ENCODE data around the gene DISC1. TPM values are rescaled to one million over a fixed set of nuclear protein-coding genes. Genes with fewer than 3 reads are reported as not detected.

DISC1 gene
- total RNA-seq, 1 experiment from 2014 or later: 1.8 TPM

DNA sequence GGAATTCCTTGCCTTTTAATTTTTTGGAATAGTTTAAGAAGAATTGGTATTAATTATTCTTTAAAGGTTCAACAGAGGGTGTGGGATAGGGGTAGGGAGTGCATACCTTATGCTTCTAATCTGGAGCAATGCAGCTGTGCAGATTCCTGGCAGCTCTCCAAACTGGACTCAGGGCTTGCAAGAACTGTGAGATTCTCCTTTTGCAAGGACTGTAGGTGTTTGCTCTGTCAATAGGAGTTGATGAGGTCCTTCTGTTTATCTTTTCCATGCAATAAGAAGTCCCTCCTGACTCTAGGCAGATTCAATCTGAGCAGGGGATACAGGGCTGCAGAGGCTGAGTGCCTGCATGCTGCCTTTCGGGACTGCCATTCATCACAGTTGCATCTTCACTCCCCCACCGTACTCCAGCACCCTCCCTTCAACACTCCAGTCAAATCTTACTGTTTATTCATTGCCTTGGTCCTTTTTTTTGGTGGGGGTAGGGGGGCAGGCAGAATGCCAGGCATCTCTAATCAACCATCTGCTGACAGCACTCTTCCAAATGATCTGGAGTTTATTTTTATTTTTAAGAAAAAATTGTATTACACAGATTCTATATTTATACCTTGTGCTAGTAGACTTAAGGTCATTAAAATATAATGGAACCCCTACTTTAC, 122.3 kb downstream of the DISC1 start:
- CTCF ChIA-PET: no interaction called here
- Histone ChIP-seq H3K4me1 (ENCODE audit: insufficient read depth, low read length, poor library complexity, severe bottlenecking) (no peaks in the 10 kb centered on the region), H3K36me3 (ENCODE audit: insufficient read depth, low read length, poor library complexity, severe bottlenecking) (no peaks in the 10 kb centered on the region), H3K27ac (ENCODE audit: low read depth, low read length, poor library complexity, severe bottlenecking) (no peak overlapping the region), H3K27me3 (replicated peaks; ENCODE audit: insufficient read depth, low read depth, low read length, poor library complexity) (no peaks in the 10 kb centered on the region), H3K9me3 (ENCODE audit: low read depth, low read length, poor library complexity, severe bottlenecking) (no peaks in the 10 kb centered on the region), H3K4me3 (ENCODE audit: low read depth, low read length, poor library complexity, severe bottlenecking) (no peak overlapping the region)
- intact Hi-C loops (cut with micrococcal nuclease; ENCODE audit: unreplicated experiment): no loop called here
- POLR2A ChIA-PET (ENCODE audit: low non-redundant PET): no interaction called here
- no peak for DNase-seq (ENCODE audit: low spot score)
- BruUV-seq (replicated peaks): no TSS peak
- TF ChIP-seq EZH2 (IDR thresholded peaks at IDR 0.05; ENCODE audit: borderline replicate concordance, low read depth, low read length, poor library complexity, severe bottlenecking) (no peak), CTCF (conservative IDR thresholded peaks at IDR 0.05; ENCODE audit: low read depth, low read length) (no peak)

GRCh38 chr1:231750296-231750695, 123.7 kb downstream of the DISC1 start:
- CTCF ChIA-PET: no interaction called here
- BruUV-seq (replicated peaks): no TSS peak
- Histone ChIP-seq H3K27me3 (replicated peaks; ENCODE audit: insufficient read depth, low read depth, low read length, poor library complexity) (no peaks in the 10 kb centered on the region), H3K9me3 (ENCODE audit: low read depth, low read length, poor library complexity, severe bottlenecking) (no peaks in the 10 kb centered on the region), H3K27ac (ENCODE audit: low read depth, low read length, poor library complexity, severe bottlenecking) (no peak overlapping the region), H3K36me3 (ENCODE audit: insufficient read depth, low read length, poor library complexity, severe bottlenecking) (no peaks in the 10 kb centered on the region), H3K4me1 (ENCODE audit: insufficient read depth, low read length, poor library complexity, severe bottlenecking) (no peaks in the 10 kb centered on the region), H3K4me3 (ENCODE audit: low read depth, low read length, poor library complexity, severe bottlenecking) (no peak overlapping the region)
- POLR2A ChIA-PET (ENCODE audit: low non-redundant PET): no interaction called here
- TF ChIP-seq CTCF (conservative IDR thresholded peaks at IDR 0.05; ENCODE audit: low read depth, low read length): no peak
- TF ChIP-seq EZH2 (IDR thresholded peaks at IDR 0.05; ENCODE audit: borderline replicate concordance, low read depth, low read length, poor library complexity, severe bottlenecking): no peak
- intact Hi-C loops (cut with micrococcal nuclease; ENCODE audit: unreplicated experiment): no loop called here
- no peak for DNase-seq (ENCODE audit: low spot score)

GRCh38 chr1:231750818-231751362, 124.3 kb downstream of the DISC1 start:
- no peaks in the 10 kb centered on the region for H3K27me3 ChIP-seq (replicated peaks; ENCODE audit: insufficient read depth, low read depth, low read length, poor library complexity)
- BruUV-seq (replicated peaks): no TSS peak
- H3K9me3 ChIP-seq (ENCODE audit: low read depth, low read length, poor library complexity, severe bottlenecking): no peaks in the 10 kb centered on the region
- CTCF ChIA-PET: no interaction called here
- no peak overlapping the region for H3K4me3 ChIP-seq (ENCODE audit: low read depth, low read length, poor library complexity, severe bottlenecking)
- H3K36me3 ChIP-seq (ENCODE audit: insufficient read depth, low read length, poor library complexity, severe bottlenecking): no peaks in the 10 kb centered on the region
- TF ChIP-seq CTCF (conservative IDR thresholded peaks at IDR 0.05; ENCODE audit: low read depth, low read length): no peak
- TF ChIP-seq EZH2 (IDR thresholded peaks at IDR 0.05; ENCODE audit: borderline replicate concordance, low read depth, low read length, poor library complexity, severe bottlenecking): no peak
- POLR2A ChIA-PET (ENCODE audit: low non-redundant PET): no interaction called here
- intact Hi-C loops (cut with micrococcal nuclease; ENCODE audit: unreplicated experiment): no loop called here
- DNase-seq (ENCODE audit: low spot score): no peak
- no peaks in the 10 kb centered on the region for H3K4me1 ChIP-seq (ENCODE audit: insufficient read depth, low read length, poor library complexity, severe bottlenecking)
- no peak overlapping the region for H3K27ac ChIP-seq (ENCODE audit: low read depth, low read length, poor library complexity, severe bottlenecking)
